Measurements from ENCODE around the gene ADTRP. TPM values are rescaled to one million over a fixed set of nuclear protein-coding genes. Genes with fewer than 3 reads are reported as not detected.

The ADTRP gene
- total and polyA plus RNA-seq, 10 of the 15 experiments (the other 5 are each of a cell fraction or from before 2014, with no cell fraction given): 0.10 to 2.6 (median 2.1) TPM

- TF ChIP-seq YBX1 (IDR thresholded peaks at IDR 0.05) (no peak), TCF7 (IDR thresholded peaks at IDR 0.05; ENCODE audit: borderline replicate concordance) (no peak), SKIL (IDR thresholded peaks at IDR 0.05; ENCODE audit: low read depth, poor library complexity, severe bottlenecking) (no peak), EGR1 (IDR thresholded peaks at IDR 0.05; ENCODE audit: borderline replicate concordance in 1 of 2, low read depth in 2 of 2, low read length in 2 of 2) (no peak), RB1 (IDR thresholded peaks at IDR 0.05; ENCODE audit: borderline replicate concordance) (no peak), PRDM15 (CRISPR knock-in tag; IDR thresholded peaks at IDR 0.05) (no peak), CBFB (IDR thresholded peaks at IDR 0.05; ENCODE audit: low read depth) (no peak), NFYA (IDR thresholded peaks at IDR 0.05; ENCODE audit: borderline replicate concordance, low read depth, low read length) (no peak), BACH1 (IDR thresholded peaks at IDR 0.05; ENCODE audit: borderline replicate concordance) (no peak)
Observed at GRCh38 chr6:11763460-11764249, 14.9 kb downstream of the ADTRP start (continued).
